ENCODE results near the gene BMPR1A. TPM values are rescaled to one million over a fixed set of nuclear protein-coding genes. Genes with fewer than 3 reads are reported as not detected.

BMPR1A gene
- total and polyA plus RNA-seq, 9 of the 15 experiments (the other 6 are each of a cell fraction or from before 2014, with no cell fraction given) = 1.6 to 17.5 (median 9.1) TPM

DNA sequence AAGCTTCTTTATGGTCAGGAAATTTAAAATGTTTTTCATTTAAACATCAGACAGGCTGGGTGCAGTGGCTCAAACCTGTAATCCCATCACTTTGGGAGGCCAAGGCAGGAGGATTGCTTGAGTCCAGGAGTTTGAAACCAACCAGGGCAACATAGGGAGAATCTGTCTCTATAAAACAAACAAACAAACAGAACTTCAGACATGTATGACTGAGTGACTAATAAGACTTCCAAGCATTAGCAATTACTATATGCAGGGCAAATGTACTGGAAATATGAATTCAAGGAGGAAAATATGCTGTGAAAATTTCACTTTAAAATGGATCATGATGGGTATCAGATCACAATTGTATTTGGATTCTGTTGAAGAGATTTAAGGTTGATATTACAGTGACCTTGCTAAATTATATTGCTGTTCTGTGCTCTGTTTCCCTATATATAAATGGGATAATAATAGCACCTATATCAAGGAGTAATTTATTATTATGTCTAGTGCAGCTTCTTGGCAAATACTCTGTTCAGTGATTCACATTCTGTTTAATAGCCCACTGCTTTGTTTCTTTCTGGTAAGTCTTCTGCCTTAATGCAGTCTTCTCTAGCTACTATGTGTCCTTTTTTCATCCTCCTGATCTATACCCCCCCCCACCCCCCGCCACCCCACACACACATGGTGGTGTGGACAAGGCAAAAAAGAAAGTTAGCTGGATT is 36.2 kb downstream of the BMPR1A start (continued):
- TF ChIP-seq E2F3 (CRISPR knock-in tag; IDR thresholded peaks at IDR 0.05) (no peak), RCOR1 (IDR thresholded peaks at IDR 0.05; ENCODE audit: borderline replicate concordance in 1 of 2, low read depth in 2 of 2, low read length in 2 of 2) (no peak), BRF1 (IDR thresholded peaks at IDR 0.05; ENCODE audit: borderline replicate concordance, extremely low read depth, insufficient read length) (no peak), ERF (CRISPR knock-in tag; IDR thresholded peaks at IDR 0.05) (no peak), CHAMP1 (IDR thresholded peaks at IDR 0.05) (no peak), CHD7 (IDR thresholded peaks at IDR 0.05; ENCODE audit: low read depth, low read length) (no peak)
- TF ChIP-seq, protein P1, sequence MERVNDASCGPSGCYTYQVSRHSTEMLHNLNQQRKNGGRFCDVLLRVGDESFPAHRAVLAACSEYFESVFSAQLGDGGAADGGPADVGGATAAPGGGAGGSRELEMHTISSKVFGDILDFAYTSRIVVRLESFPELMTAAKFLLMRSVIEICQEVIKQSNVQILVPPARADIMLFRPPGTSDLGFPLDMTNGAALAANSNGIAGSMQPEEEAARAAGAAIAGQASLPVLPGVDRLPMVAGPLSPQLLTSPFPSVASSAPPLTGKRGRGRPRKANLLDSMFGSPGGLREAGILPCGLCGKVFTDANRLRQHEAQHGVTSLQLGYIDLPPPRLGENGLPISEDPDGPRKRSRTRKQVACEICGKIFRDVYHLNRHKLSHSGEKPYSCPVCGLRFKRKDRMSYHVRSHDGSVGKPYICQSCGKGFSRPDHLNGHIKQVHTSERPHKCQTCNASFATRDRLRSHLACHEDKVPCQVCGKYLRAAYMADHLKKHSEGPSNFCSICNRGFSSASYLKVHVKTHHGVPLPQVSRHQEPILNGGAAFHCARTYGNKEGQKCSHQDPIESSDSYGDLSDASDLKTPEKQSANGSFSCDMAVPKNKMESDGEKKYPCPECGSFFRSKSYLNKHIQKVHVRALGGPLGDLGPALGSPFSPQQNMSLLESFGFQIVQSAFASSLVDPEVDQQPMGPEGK (CRISPR knock-in tag; IDR thresholded peaks at IDR 0.05; ENCODE audit: borderline replicate concordance) = no peak

All from K562 (cell line).